IMR-90 (cell line): Measurements from ENCODE around the gene PLXDC2. TPM values are rescaled to one million over a fixed set of nuclear protein-coding genes. Genes with fewer than 3 reads are reported as not detected.

Experiments
- ATAC-seq: fragments of 200-7000 bp; cut with Tn5 transposase; 2 replicates; pipeline ENCODE4 v1.9.1; 2020; ENCODE audit warnings: low read depth, mild to moderate bottlenecking, moderate library complexity
- BruUV-seq: library from RNA; stranded (reverse); fragments of 400-500 nt; replicated peaks from 2 replicates; lab custom pipeline; 2021; lab: Mats Ljungman, UMichigan
- CTCF ChIA-PET: fragments of 300-600 bp; formaldehyde crosslinking; extraction: SDS; loops from one replicate; lab custom pipeline; 2021; ENCODE audit warnings: antibody characterized with exemption; lab: Yijun Ruan, JAX
- POLR2A ChIA-PET: fragments of 300-600 bp; sonication (Branson Sonifier 250); formaldehyde crosslinking; loops from one replicate; lab custom pipeline; 2022; ENCODE audit warnings: antibody characterized with exemption; ENCODE audit not compliant: unreplicated experiment; lab: Charles Lee
- DNase-seq: peaks from one replicate; pipeline ENCODE4 v3.0.0; 2013
- H2AFZ ChIP-seq: replicated peaks from 2 replicates; pipeline ENCODE3; 2013; ENCODE audit warnings: low read length, mild to moderate bottlenecking; ENCODE audit not compliant: poor library complexity
- H2AK5ac ChIP-seq: 2 replicates; pipeline ENCODE4 v1.6.1; 2013; ENCODE audit warnings: low read depth, low read length, inconsistent platforms
- H2AK9ac ChIP-seq: replicated peaks from 2 replicates; pipeline ENCODE3; 2013; ENCODE audit warnings: mild to moderate bottlenecking, low read depth, low read length, moderate library complexity; ENCODE audit not compliant: poor library complexity
- H2BK120ac ChIP-seq: 2 replicates; pipeline ENCODE4 v1.6.1; 2013; ENCODE audit warnings: low read depth, low read length, inconsistent platforms
- H2BK15ac ChIP-seq: 3 replicates; pipeline ENCODE4 v1.6.1; 2013; ENCODE audit warnings: low read depth, low read length, inconsistent platforms
- H2BK20ac ChIP-seq: 2 replicates; pipeline ENCODE4 v1.6.1; 2013; ENCODE audit warnings: low read depth, mild to moderate bottlenecking, inconsistent platforms, low read length, moderate library complexity
- H2BK5ac ChIP-seq: 2 replicates; pipeline ENCODE4 v1.6.1; 2013; ENCODE audit warnings: mild to moderate bottlenecking, low read depth, low read length, inconsistent platforms; ENCODE audit not compliant: poor library complexity, severe bottlenecking
- H3K14ac ChIP-seq: replicated peaks from 2 replicates; pipeline ENCODE4 v1.6.1; 2013; ENCODE audit warnings: low read depth, low read length, inconsistent platforms
- H3K18ac ChIP-seq: 2 replicates; pipeline ENCODE4 v1.6.1; 2013; ENCODE audit warnings: low read depth, low read length, control low read depth
- H3K23ac ChIP-seq: 2 replicates; pipeline ENCODE4 v1.6.1; 2013; ENCODE audit warnings: low read depth, low read length, inconsistent platforms
- H3K27ac ChIP-seq: 2 replicates; pipeline ENCODE4 v1.5.1; 2013; ENCODE audit warnings: mild to moderate bottlenecking, control low read depth, low read length; ENCODE audit not compliant: insufficient read depth
- H3K27me3 ChIP-seq: 2 replicates; pipeline ENCODE4 v1.6.1; 2013; ENCODE audit warnings: low read length; ENCODE audit not compliant: control insufficient read depth, insufficient read depth
- H3K36me3 ChIP-seq: 2 replicates; pipeline ENCODE4 v1.6.1; 2013; ENCODE audit warnings: low read length, mixed read lengths; ENCODE audit not compliant: control insufficient read depth, insufficient read depth
- H3K4ac ChIP-seq: 2 replicates; pipeline ENCODE4 v1.6.1; 2013; ENCODE audit warnings: low read depth, low read length, inconsistent platforms
- H3K4me1 ChIP-seq: 2 replicates; pipeline ENCODE4 v1.6.1; 2013; ENCODE audit warnings: low read length, mixed read lengths; ENCODE audit not compliant: control insufficient read depth, insufficient read depth
- H3K4me2 ChIP-seq: 2 replicates; pipeline ENCODE4 v1.6.1; 2013; ENCODE audit warnings: low read depth, mild to moderate bottlenecking, control low read depth, low read length, moderate library complexity
- H3K4me3 ChIP-seq: 2 replicates; pipeline ENCODE4 v1.5.1; 2013; ENCODE audit warnings: low read depth, mild to moderate bottlenecking, control low read depth, low read length, moderate library complexity; ENCODE audit not compliant: insufficient read depth
- H3K56ac ChIP-seq: 2 replicates; pipeline ENCODE4 v1.6.1; 2013; ENCODE audit warnings: low read length, inconsistent platforms; ENCODE audit not compliant: insufficient read depth; ENCODE audit errors: extremely low read depth
- H3K79me1 ChIP-seq, 2 experiments: 2 replicates each; pipeline ENCODE4 v1.6.1; 2013; ENCODE audit warnings: low read length in 2 of 2, inconsistent platforms in 1 of 2, low read depth in 1 of 2
- H3K9ac ChIP-seq: 2 replicates; pipeline ENCODE4 v1.6.1; 2013; ENCODE audit warnings: low read depth, low read length, control low read depth
- H3K9me1 ChIP-seq: 2 replicates; pipeline ENCODE4 v1.6.1; 2013; ENCODE audit warnings: low read length, inconsistent platforms; ENCODE audit not compliant: insufficient read depth
- H3K9me3 ChIP-seq: 2 replicates; pipeline ENCODE4 v1.6.1; 2013; ENCODE audit warnings: low read length; ENCODE audit not compliant: control insufficient read depth, insufficient read depth
- H4K20me1 ChIP-seq: 2 replicates; pipeline ENCODE4 v1.6.1; 2013; ENCODE audit warnings: low read length, inconsistent platforms; ENCODE audit not compliant: insufficient read depth
- H4K5ac ChIP-seq: 2 replicates; pipeline ENCODE4 v1.6.1; 2013; ENCODE audit warnings: mild to moderate bottlenecking, low read depth, low read length, control low read depth
- H4K8ac ChIP-seq, 2 experiments: 2 replicates each; pipeline ENCODE4 v1.6.1; 2013; ENCODE audit warnings: low read depth in 2 of 2, low read length in 2 of 2, control low read depth in 1 of 2, inconsistent platforms in 1 of 2
- H4K91ac ChIP-seq: 2 replicates; pipeline ENCODE4 v1.6.1; 2013; ENCODE audit warnings: low read depth, low read length, inconsistent platforms; ENCODE audit not compliant: insufficient read depth
- BHLHE40 ChIP-seq: fragments of 150-350 bp; IDR thresholded peaks from 2 replicates; pipeline ENCODE4 v1.6.1; 2016; ENCODE audit warnings: mild to moderate bottlenecking, low read depth, low read length
- CHD1 ChIP-seq: IDR thresholded peaks from 2 replicates; pipeline ENCODE4 v1.6.1; 2012; ENCODE audit warnings: low read depth, low read length, improper control_type of control experiment
- ELK1 ChIP-seq: fragments of 150-350 bp; IDR thresholded peaks from 2 replicates; pipeline ENCODE4 v1.6.1; 2016; ENCODE audit warnings: low read depth, mild to moderate bottlenecking, low read length, moderate library complexity, borderline replicate concordance
- FOS ChIP-seq: fragments of 150-350 bp; IDR thresholded peaks from 2 replicates; pipeline ENCODE4 v1.6.1; 2016; ENCODE audit warnings: low read depth, low read length
- MAZ ChIP-seq: IDR thresholded peaks from 2 replicates; pipeline ENCODE4 v1.6.1; 2012; ENCODE audit warnings: low read depth, mild to moderate bottlenecking, low read length, improper control_type of control experiment, moderate library complexity, borderline replicate concordance
- NFE2L2 ChIP-seq: fragments of 150-350 bp; IDR thresholded peaks from 2 replicates; pipeline ENCODE4 v1.6.1; 2016; ENCODE audit warnings: low read depth, mild to moderate bottlenecking, low read length
- POLR2A ChIP-seq: IDR thresholded peaks from 2 replicates; pipeline ENCODE4 v1.6.1; 2012; ENCODE audit warnings: mild to moderate bottlenecking, low read depth, low read length
- RCOR1 ChIP-seq: IDR thresholded peaks from 2 replicates; pipeline ENCODE4 v1.6.1; 2012; ENCODE audit warnings: mild to moderate bottlenecking, low read length, improper control_type of control experiment; ENCODE audit not compliant: insufficient replicate concordance
- RFX5 ChIP-seq: IDR thresholded peaks from 2 replicates; pipeline ENCODE4 v1.8.0; 2012; ENCODE audit warnings: low read depth, mild to moderate bottlenecking, low read length, moderate library complexity
- SMC3 ChIP-seq: fragments of 150-350 bp; IDR thresholded peaks from 2 replicates; pipeline ENCODE4 v1.6.1; 2016; ENCODE audit warnings: low read depth, mild to moderate bottlenecking, antibody characterized with exemption, low read length, moderate library complexity
- USF2 ChIP-seq: fragments of 150-350 bp; IDR thresholded peaks from 2 replicates; pipeline ENCODE4 v1.6.1; 2017; ENCODE audit warnings: mild to moderate bottlenecking, antibody characterized with exemption, low read length, low read depth
- WGBS, 2 experiments: methylation state at CpG; one replicate each; pipeline versions ENCODE4 v1.1.5 to v1.1.7; 2013; ENCODE audit warnings: missing lambda C conversion rate in 2 of 2; ENCODE audit not compliant: insufficient read length in 1 of 2; ENCODE audit errors: extremely low coverage in 2 of 2; 5-methylcytosine and 5-hydroxymethylcytosine counted together
- dilution Hi-C: fragments of 300-500 bp; cut with HindIII; formaldehyde crosslinking; loops from one replicate; pipeline ENCODE4 v1.14.3; 2018; ENCODE audit warnings: low sequenced_read_pairs; ENCODE audit not compliant: unreplicated experiment
- in situ Hi-C: fragments of 300-500 bp; cut with MboI; formaldehyde crosslinking; loops from 3 replicates; pipeline ENCODE4 v1.14.3; 2019; ENCODE audit warnings: low sequenced_read_pairs, inconsistent platforms, mixed read lengths
- intact Hi-C: fragments of 100-400 bp; cut with micrococcal nuclease; formaldehyde crosslinking; loops from 2 replicates; pipeline ENCODE4 v1.10.0; 2022
- polyA plus RNA-seq, 3 experiments: library from polyadenylated mRNA; depleted of rRNA; stranded (reverse); fragments of >200 nt; gene quantifications; 2 replicates each; pipeline ENCODE4 v1.2.3, GENCODE V29; 2012; ENCODE audit warnings: low replicate concordance in 1 of 3
- total RNA-seq: library from RNA; depleted of rRNA; stranded (reverse); fragments of >200 nt; gene quantifications from 2 replicates; pipeline ENCODE4 v1.2.3, GENCODE V29; 2012

The PLXDC2 gene
- total and polyA plus RNA-seq, 2 of the 4 experiments (the other 2 are of a cell fraction): 3.2 to 6.1 TPM

GRCh38 chr10:19952224-19953010 lies 136.2 kb downstream of the PLXDC2 start:
- H3K4me2 ChIP-seq: no peak overlapping the region
- H3K9ac ChIP-seq: no peak overlapping the region
- BruUV-seq: no TSS peak
- no peak overlapping the region for H2BK20ac ChIP-seq
- in situ Hi-C loops: no loop called here
- H3K9me1 ChIP-seq: no peaks in the 10 kb centered on the region
- no peak overlapping the region for H3K23ac ChIP-seq
- H3K4me1 ChIP-seq: no peaks in the 10 kb centered on the region
- no peaks in the 10 kb centered on the region for H3K79me1 ChIP-seq
- no peak overlapping the region for H3K56ac ChIP-seq
- H2BK15ac ChIP-seq: no peak overlapping the region
- H3K36me3 ChIP-seq: no peaks in the 10 kb centered on the region
- CTCF ChIA-PET: interaction anchor here (1.1 kb wide), 1 partner anchor 21 kb away, joined by 3 read pairs; no protein-coding TSS in a partner anchor
- H2BK120ac ChIP-seq: no peak overlapping the region
- no peak overlapping the region for H3K4ac ChIP-seq
- H4K8ac ChIP-seq: no peak overlapping the region
- dilution Hi-C loops: no loop called here
- no peak for TF ChIP-seq USF2
- no peak for TF ChIP-seq RCOR1
- TF ChIP-seq MAZ: no peak
- TF ChIP-seq FOS: no peak
- TF ChIP-seq SMC3: no peak
- TF ChIP-seq CHD1: no peak
- TF ChIP-seq BHLHE40: no peak
- no peak for TF ChIP-seq POLR2A
- TF ChIP-seq NFE2L2: no peak
- no peak for TF ChIP-seq ELK1
- no peak for TF ChIP-seq RFX5
- H2AFZ ChIP-seq: no peak overlapping the region
- DNase-seq (no peak), ATAC-seq (no peak)
- no peak overlapping the region for H2AK9ac ChIP-seq
- no CpG with 5 or more reads among the region's 7 CpGs for whole genome bisulfite sequencing, 2 experiments
- no peak overlapping the region for H4K91ac ChIP-seq
- no peaks in the 10 kb centered on the region for H3K27me3 ChIP-seq
- intact Hi-C loops: no loop called here
- H3K27ac ChIP-seq: no peak overlapping the region
- H4K20me1 ChIP-seq: no peaks in the 10 kb centered on the region
- no peaks in the 10 kb centered on the region for H3K9me3 ChIP-seq
- H3K14ac ChIP-seq: no peak overlapping the region
- no peak overlapping the region for H2BK5ac ChIP-seq
- no peak overlapping the region for H2AK5ac ChIP-seq
- POLR2A ChIA-PET: no interaction called here
- no peak overlapping the region for H3K18ac ChIP-seq
- H4K5ac ChIP-seq: no peak overlapping the region
- H3K4me3 ChIP-seq: no peak overlapping the region
